Measurements from ENCODE around the gene CLEC4E. TPM values are rescaled to one million over a fixed set of nuclear protein-coding genes. Genes with fewer than 3 reads are reported as not detected.
"Not testable (repeated sequence)": the region's sequence is repeated elsewhere in the genome, so short reads cannot be mapped to it uniquely, and the experiment has no call there.

The CLEC4E gene
- total and polyA plus RNA-seq, 2 donors = 0.19 to 4.1 TPM

DNA sequence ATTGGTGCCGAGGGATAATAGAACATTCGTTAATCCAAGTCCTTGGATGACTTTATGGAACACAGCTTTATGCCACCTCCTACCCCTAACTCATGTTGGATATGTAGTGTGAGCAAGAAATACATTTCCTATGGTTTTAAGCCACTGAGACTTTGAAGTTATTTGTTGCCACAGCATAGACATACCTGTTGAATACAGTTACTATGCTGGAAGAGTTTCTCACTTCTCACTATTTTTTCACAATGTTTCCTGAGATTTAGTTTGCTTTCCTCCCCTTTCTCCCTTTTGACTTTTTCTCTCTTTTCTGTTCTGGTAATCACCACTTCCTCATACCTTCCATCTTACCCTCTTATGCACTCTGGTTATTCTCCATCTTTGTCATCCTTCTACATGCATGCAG, 7.5 kb upstream of the CLEC4E start:
- Histone ChIP-seq H3K27ac (ENCODE audit: low read depth in 1 of 2, low read length in 1 of 2) (no peak overlapping the region), H3K4me3 (ENCODE audit: low read length in 2 of 2) (no peak overlapping the region), H3K4me1 (ENCODE audit: control insufficient read depth in 2 of 2, insufficient read depth in 2 of 2, low read length in 2 of 2) (no peaks in the 10 kb centered on the region), H3K27me3 (ENCODE audit: control insufficient read depth in 2 of 2, insufficient read depth in 1 of 2, low read length in 1 of 2) (no peaks in the 10 kb centered on the region), H3K36me3 (ENCODE audit: control insufficient read depth in 2 of 2, insufficient read depth in 2 of 2, low read length in 1 of 2) (no peaks in the 10 kb centered on the region), H3K9me3 (ENCODE audit: control insufficient read depth in 2 of 2, insufficient read depth in 1 of 2, low read length in 1 of 2) (no peaks in the 10 kb centered on the region)
- no peak for DNase-seq (ENCODE audit: low read depth in 6 of 9, low spot score in 9 of 9)
- 97% methylated on average over 2 of the region's 2 CpGs for WGBS

- Histone ChIP-seq H3K4me1 (ENCODE audit: control insufficient read depth in 2 of 2, insufficient read depth in 2 of 2, low read length in 2 of 2) (no peaks in the 10 kb centered on the region), H3K27ac (ENCODE audit: low read depth in 1 of 2, low read length in 1 of 2) (no peak overlapping the region), H3K4me3 (ENCODE audit: low read length in 2 of 2) (no peak overlapping the region), H3K27me3 (ENCODE audit: control insufficient read depth in 2 of 2, insufficient read depth in 1 of 2, low read length in 1 of 2) (no peaks in the 10 kb centered on the region), H3K36me3 (ENCODE audit: control insufficient read depth in 2 of 2, insufficient read depth in 2 of 2, low read length in 1 of 2) (no peaks in the 10 kb centered on the region), H3K9me3 (ENCODE audit: control insufficient read depth in 2 of 2, insufficient read depth in 1 of 2, low read length in 1 of 2) (no peaks in the 10 kb centered on the region)
- WGBS = 96% methylated on average over 2 of the region's 2 CpGs
- DNase-seq (ENCODE audit: low read depth in 6 of 9, low spot score in 9 of 9) = no peak
Measured at GRCh38 chr12:8547645-8548044, 6.9 kb upstream of the CLEC4E start.

DNA sequence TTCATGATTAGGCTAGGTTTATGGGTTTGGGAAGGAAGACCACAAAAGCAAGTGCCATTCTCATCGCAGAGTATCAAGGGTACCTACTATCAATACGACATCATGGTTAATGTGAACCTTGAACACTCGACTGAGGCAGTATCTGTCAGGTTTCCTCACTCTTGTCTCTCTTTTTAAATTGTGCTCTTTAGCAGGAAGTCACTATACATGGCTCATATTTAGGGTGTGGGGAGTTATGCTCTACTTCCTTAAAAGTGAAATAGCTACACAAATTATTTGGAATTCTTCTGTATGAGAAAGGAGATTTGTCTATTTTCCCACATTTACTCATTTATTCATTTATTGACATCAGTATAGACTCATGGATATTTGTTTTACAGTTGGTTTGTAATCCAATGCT, 5.9 kb upstream of the CLEC4E start:
- DNase-seq (ENCODE audit: low read depth in 6 of 9, low spot score in 9 of 9) = no peak
- Histone ChIP-seq H3K27me3 (ENCODE audit: control insufficient read depth in 2 of 2, insufficient read depth in 1 of 2, low read length in 1 of 2) (peaks cover 0 to 2% of the 10 kb centered on the region in 2 donors), H3K27ac (ENCODE audit: low read depth in 1 of 2, low read length in 1 of 2) (no peak overlapping the region), H3K9me3 (ENCODE audit: control insufficient read depth in 2 of 2, insufficient read depth in 1 of 2, low read length in 1 of 2) (no peaks in the 10 kb centered on the region), H3K36me3 (ENCODE audit: control insufficient read depth in 2 of 2, insufficient read depth in 2 of 2, low read length in 1 of 2) (no peaks in the 10 kb centered on the region), H3K4me3 (ENCODE audit: low read length in 2 of 2) (no peak overlapping the region), H3K4me1 (ENCODE audit: control insufficient read depth in 2 of 2, insufficient read depth in 2 of 2, low read length in 2 of 2) (no peaks in the 10 kb centered on the region)
- 60% methylated on average over 3 of the region's 3 CpGs for WGBS

DNA sequence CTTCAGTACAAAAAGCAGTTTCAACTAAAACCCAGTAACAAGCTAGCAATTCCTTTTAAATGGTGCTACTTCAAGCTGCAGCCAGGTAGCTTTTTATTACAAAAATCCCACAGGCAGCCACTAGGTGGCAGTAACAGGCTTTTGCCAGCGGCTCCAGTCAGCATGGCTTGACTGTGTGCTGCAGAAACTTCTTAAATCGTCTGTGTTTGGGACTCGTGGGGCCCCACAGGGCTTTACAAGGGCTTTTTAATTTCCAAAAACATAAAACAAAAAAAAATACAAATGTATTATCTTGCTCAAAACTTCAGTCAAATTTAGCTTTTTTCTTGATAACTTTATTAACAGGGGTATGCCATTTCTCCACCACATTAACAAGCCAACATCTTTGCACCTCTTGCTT, 3.6 kb upstream of the CLEC4E start:
- Histone ChIP-seq H3K27me3 (ENCODE audit: control insufficient read depth in 2 of 2, insufficient read depth in 1 of 2, low read length in 1 of 2) (peaks cover 2 to 10% of the 10 kb centered on the region in 2 donors), H3K4me3 (ENCODE audit: low read length in 2 of 2) (no peak overlapping the region), H3K4me1 (ENCODE audit: control insufficient read depth in 2 of 2, insufficient read depth in 2 of 2, low read length in 2 of 2) (no peaks in the 10 kb centered on the region), H3K27ac (ENCODE audit: low read depth in 1 of 2, low read length in 1 of 2) (no peak overlapping the region), H3K9me3 (ENCODE audit: control insufficient read depth in 2 of 2, insufficient read depth in 1 of 2, low read length in 1 of 2) (no peaks in the 10 kb centered on the region), H3K36me3 (ENCODE audit: control insufficient read depth in 2 of 2, insufficient read depth in 2 of 2, low read length in 1 of 2) (no peaks in the 10 kb centered on the region)
- WGBS = 5% methylated on average over 3 of the region's 3 CpGs
- peak; percentile 58 to 90 (median 74) for DNase-seq (ENCODE audit: low read depth in 6 of 9, low spot score in 9 of 9)

- 83% methylated on average over 10 of the region's 10 CpGs for WGBS
- no peaks in the 10 kb centered on the region for H3K9me3 ChIP-seq (ENCODE audit: control insufficient read depth in 2 of 2, insufficient read depth in 1 of 2, low read length in 1 of 2)
- H3K36me3 ChIP-seq (ENCODE audit: control insufficient read depth in 2 of 2, insufficient read depth in 2 of 2, low read length in 1 of 2) = no peaks in the 10 kb centered on the region
- no peaks in the 10 kb centered on the region for H3K4me1 ChIP-seq (ENCODE audit: control insufficient read depth in 2 of 2, insufficient read depth in 2 of 2, low read length in 2 of 2)
- peaks cover 2 to 10% of the 10 kb centered on the region in 2 donors for H3K27me3 ChIP-seq (ENCODE audit: control insufficient read depth in 2 of 2, insufficient read depth in 1 of 2, low read length in 1 of 2)
- H3K27ac ChIP-seq (ENCODE audit: low read depth in 1 of 2, low read length in 1 of 2) = no peak overlapping the region
- no peak for DNase-seq (ENCODE audit: low read depth in 6 of 9, low spot score in 9 of 9)
- no peak overlapping the region for H3K4me3 ChIP-seq (ENCODE audit: low read length in 2 of 2)
Measured at GRCh38 chr12:8541562-8541961, 857 bp upstream of the CLEC4E start.

GRCh38 chr12:8537820-8538219, 2.9 kb downstream of the CLEC4E start:
- 97% methylated on average over 16 of the region's 16 CpGs for WGBS
- not testable (repeated sequence) for H3K4me1 ChIP-seq (ENCODE audit: control insufficient read depth in 2 of 2, insufficient read depth in 2 of 2, low read length in 2 of 2); H3K27ac ChIP-seq (ENCODE audit: low read depth in 1 of 2, low read length in 1 of 2); H3K4me3 ChIP-seq (ENCODE audit: low read length in 2 of 2); DNase-seq (ENCODE audit: low read depth in 6 of 9, low spot score in 9 of 9); H3K36me3 ChIP-seq (ENCODE audit: control insufficient read depth in 2 of 2, insufficient read depth in 2 of 2, low read length in 1 of 2); H3K9me3 ChIP-seq (ENCODE audit: control insufficient read depth in 2 of 2, insufficient read depth in 1 of 2, low read length in 1 of 2); H3K27me3 ChIP-seq (ENCODE audit: control insufficient read depth in 2 of 2, insufficient read depth in 1 of 2, low read length in 1 of 2)

DNA sequence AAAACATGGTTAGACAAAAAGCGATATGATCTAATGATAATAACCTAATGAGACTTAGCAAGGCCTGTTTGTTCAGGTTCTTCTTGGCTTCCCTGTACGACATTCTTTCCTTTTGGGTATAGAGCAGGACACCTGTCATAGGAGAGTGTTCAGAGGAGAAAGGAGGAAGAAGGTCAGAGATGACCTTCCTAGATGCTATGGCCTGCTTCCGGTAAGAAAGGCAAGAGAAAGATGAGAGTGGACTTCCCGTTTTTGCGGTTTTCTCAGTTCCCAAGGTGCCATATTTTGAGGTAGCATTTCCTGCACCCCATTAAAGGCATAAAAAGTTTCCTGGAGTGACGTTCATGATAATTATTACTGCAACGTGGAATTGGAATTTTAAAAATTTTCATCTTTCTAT, 8.7 kb downstream of the CLEC4E start:
- Histone ChIP-seq H3K27ac (ENCODE audit: low read depth in 1 of 2, low read length in 1 of 2) (no peak overlapping the region), H3K4me1 (ENCODE audit: control insufficient read depth in 2 of 2, insufficient read depth in 2 of 2, low read length in 2 of 2) (no peaks in the 10 kb centered on the region), H3K36me3 (ENCODE audit: control insufficient read depth in 2 of 2, insufficient read depth in 2 of 2, low read length in 1 of 2) (no peaks in the 10 kb centered on the region), H3K9me3 (ENCODE audit: control insufficient read depth in 2 of 2, insufficient read depth in 1 of 2, low read length in 1 of 2) (no peaks in the 10 kb centered on the region), H3K4me3 (ENCODE audit: low read length in 2 of 2) (no peak overlapping the region), H3K27me3 (ENCODE audit: control insufficient read depth in 2 of 2, insufficient read depth in 1 of 2, low read length in 1 of 2) (no peaks in the 10 kb centered on the region)
- DNase-seq (ENCODE audit: low read depth in 6 of 9, low spot score in 9 of 9) = no peak
- 93% methylated on average over 7 of the region's 7 CpGs for WGBS

- Histone ChIP-seq H3K4me3 (ENCODE audit: low read length in 2 of 2) (no peak overlapping the region), H3K27me3 (ENCODE audit: control insufficient read depth in 2 of 2, insufficient read depth in 1 of 2, low read length in 1 of 2) (no peaks in the 10 kb centered on the region), H3K27ac (ENCODE audit: low read depth in 1 of 2, low read length in 1 of 2) (no peak overlapping the region), H3K9me3 (ENCODE audit: control insufficient read depth in 2 of 2, insufficient read depth in 1 of 2, low read length in 1 of 2) (no peaks in the 10 kb centered on the region), H3K4me1 (ENCODE audit: control insufficient read depth in 2 of 2, insufficient read depth in 2 of 2, low read length in 2 of 2) (no peaks in the 10 kb centered on the region), H3K36me3 (ENCODE audit: control insufficient read depth in 2 of 2, insufficient read depth in 2 of 2, low read length in 1 of 2) (no peaks in the 10 kb centered on the region)
- no peak for DNase-seq (ENCODE audit: low read depth in 6 of 9, low spot score in 9 of 9)
- 95% methylated on average over 30 of the region's 30 CpGs for WGBS
Measured at GRCh38 chr12:8527250-8528130, 13.2 kb downstream of the CLEC4E start.

DNA sequence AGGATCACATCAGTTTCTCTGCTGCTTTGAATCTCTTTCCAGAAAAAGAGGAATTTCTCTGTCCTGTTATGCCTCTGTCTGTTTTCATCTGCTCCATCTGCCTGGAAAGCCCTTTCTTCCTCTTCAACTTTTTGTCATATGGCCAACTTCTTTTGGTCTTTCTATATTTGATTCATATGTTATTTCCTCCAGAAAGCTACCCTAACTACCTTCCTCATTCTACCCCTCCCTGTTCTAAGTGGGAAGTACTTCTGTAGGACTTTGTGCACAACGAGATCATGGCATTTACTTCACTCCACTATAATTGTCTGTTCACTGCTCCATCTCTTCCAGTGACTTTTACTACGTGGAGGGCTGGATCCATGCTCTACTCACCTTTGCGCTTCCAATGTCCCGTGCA, 21.5 kb downstream of the CLEC4E start:
- 65% methylated on average over 4 of the region's 4 CpGs for WGBS
- Histone ChIP-seq H3K4me1 (ENCODE audit: control insufficient read depth in 2 of 2, insufficient read depth in 2 of 2, low read length in 2 of 2) (no peaks in the 10 kb centered on the region), H3K9me3 (ENCODE audit: control insufficient read depth in 2 of 2, insufficient read depth in 1 of 2, low read length in 1 of 2) (no peaks in the 10 kb centered on the region), H3K27ac (ENCODE audit: low read depth in 1 of 2, low read length in 1 of 2) (no peak overlapping the region), H3K4me3 (ENCODE audit: low read length in 2 of 2) (no peak overlapping the region), H3K36me3 (ENCODE audit: control insufficient read depth in 2 of 2, insufficient read depth in 2 of 2, low read length in 1 of 2) (no peaks in the 10 kb centered on the region), H3K27me3 (ENCODE audit: control insufficient read depth in 2 of 2, insufficient read depth in 1 of 2, low read length in 1 of 2) (no peaks in the 10 kb centered on the region)
- DNase-seq (ENCODE audit: low read depth in 6 of 9, low spot score in 9 of 9) = no peak
